ACC112 (cell line): ENCODE measurements around the gene SH3BP1.
A peak's percentile ranks its signal among the peaks of the same experiment; 100 is the strongest.
"Not testable (repeated sequence)": the region's sequence is repeated elsewhere in the genome, so short reads cannot be mapped to it uniquely, and the experiment has no call there.

Experiments used
- H2AFZ ChIP-seq: fragments of 200-600 bp; sonication (generic); one replicate; pipeline ENCODE4 v1.6.0; 2017; ENCODE audit warnings: antibody characterized with exemption, low read length; ENCODE audit not compliant: unreplicated experiment
- H3K27ac ChIP-seq: fragments of 200-600 bp; sonication (generic); 2 replicates; pipeline ENCODE4 v1.5.1; 2014; ENCODE audit warnings: low read depth, mild to moderate bottlenecking, antibody characterized with exemption, low read length, moderate library complexity
- H3K27me3 ChIP-seq: fragments of 200-600 bp; sonication (generic); 2 replicates; pipeline ENCODE4 v1.6.1; 2014; ENCODE audit warnings: mild to moderate bottlenecking, antibody characterized with exemption, low read length, moderate library complexity, mixed read lengths; ENCODE audit not compliant: insufficient read depth
- H3K36me3 ChIP-seq: fragments of 200-600 bp; sonication (generic); 2 replicates; pipeline ENCODE4 v1.6.1; 2016; ENCODE audit warnings: mild to moderate bottlenecking, antibody characterized with exemption, low read length, moderate library complexity, mixed read lengths; ENCODE audit not compliant: insufficient read depth
- H3K4me1 ChIP-seq: fragments of 200-600 bp; sonication (generic); one replicate; pipeline ENCODE4 v1.6.1; 2016; ENCODE audit warnings: low read length, mixed read lengths; ENCODE audit not compliant: insufficient read depth, unreplicated experiment, control insufficient read depth
- H3K4me3 ChIP-seq: fragments of 200-600 bp; sonication (generic); 2 replicates; pipeline ENCODE4 v1.5.1; 2014; ENCODE audit warnings: mild to moderate bottlenecking, low read depth, low read length
- H3K79me2 ChIP-seq: fragments of 200-600 bp; sonication (generic); one replicate; pipeline ENCODE4 v1.6.0; 2016; ENCODE audit warnings: low read length; ENCODE audit not compliant: control insufficient read depth, unreplicated experiment, insufficient read depth

SH3BP1 gene, protein sequence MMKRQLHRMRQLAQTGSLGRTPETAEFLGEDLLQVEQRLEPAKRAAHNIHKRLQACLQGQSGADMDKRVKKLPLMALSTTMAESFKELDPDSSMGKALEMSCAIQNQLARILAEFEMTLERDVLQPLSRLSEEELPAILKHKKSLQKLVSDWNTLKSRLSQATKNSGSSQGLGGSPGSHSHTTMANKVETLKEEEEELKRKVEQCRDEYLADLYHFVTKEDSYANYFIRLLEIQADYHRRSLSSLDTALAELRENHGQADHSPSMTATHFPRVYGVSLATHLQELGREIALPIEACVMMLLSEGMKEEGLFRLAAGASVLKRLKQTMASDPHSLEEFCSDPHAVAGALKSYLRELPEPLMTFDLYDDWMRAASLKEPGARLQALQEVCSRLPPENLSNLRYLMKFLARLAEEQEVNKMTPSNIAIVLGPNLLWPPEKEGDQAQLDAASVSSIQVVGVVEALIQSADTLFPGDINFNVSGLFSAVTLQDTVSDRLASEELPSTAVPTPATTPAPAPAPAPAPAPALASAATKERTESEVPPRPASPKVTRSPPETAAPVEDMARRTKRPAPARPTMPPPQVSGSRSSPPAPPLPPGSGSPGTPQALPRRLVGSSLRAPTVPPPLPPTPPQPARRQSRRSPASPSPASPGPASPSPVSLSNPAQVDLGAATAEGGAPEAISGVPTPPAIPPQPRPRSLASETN

DNA sequence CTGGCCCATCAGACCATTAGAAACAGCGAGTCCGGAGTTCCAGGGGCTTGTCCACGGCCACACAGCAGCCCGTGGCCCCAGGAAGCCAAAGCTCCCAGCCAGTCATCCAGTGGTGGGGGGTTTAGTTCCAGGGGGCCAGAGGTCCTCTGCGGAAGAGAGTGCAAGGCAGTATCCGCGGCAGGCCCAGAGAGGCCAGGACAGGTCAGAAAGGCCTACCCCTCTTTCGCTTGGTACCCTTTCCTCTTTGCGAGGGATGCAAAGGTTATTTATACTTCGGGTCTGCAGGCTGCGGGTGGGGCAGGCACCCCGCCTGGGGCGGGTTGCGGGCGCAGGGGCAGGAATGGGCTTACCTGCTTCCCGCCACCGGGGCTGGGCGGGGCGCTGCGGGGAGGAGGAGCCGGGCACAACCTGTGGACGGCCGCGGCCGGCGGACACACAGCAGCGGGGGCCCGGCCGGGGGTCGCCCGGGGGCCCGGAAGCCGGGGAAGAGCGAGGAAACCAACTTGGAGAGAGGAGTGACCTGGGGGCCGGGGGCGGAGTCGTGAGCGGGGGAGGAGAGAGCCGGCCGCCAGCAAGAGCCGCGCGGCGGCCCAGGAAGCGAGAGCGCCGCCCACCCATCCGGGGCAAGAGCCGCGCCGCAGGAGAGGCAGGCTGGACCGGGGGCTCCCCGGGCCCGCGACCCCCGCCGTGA lies at the start of gene SH3BP1:
Gene SH3BP1, plus strand, starts transcription at position 600 of the 691 bp plus-strand sequence. CDS start 119 bp downstream, outside the sequence.
- H3K4me3 ChIP-seq = peak within 1 kb of the TSS; percentile 81

DNA sequence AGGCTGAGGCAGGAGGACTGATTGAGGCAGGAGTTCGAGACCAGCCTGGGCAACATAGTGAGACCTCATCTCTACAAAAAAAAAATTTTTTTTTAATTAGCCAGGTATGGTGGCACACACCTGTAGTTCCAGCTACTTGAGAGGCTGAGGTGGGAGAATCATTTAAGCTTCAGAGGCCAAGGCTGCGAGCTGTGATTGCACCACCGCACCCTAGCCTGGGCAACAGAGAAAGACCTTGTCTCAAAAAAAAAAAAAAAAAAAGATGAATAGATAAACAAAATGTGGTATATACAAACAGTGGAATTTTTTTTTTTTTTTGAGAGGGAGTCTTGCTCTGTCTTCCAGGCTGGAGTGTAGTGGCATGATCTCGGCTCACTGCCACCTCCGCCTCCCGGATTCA lies 48.4 kb upstream of the SH3BP1 start:
- H2AFZ ChIP-seq, H3K79me2 ChIP-seq, H3K4me1 ChIP-seq: not testable (repeated sequence)

More for the DNA sequence above, at the start of gene SH3BP1:
- Histone ChIP-seq H2AFZ (peak within 1 kb of the TSS; percentile 60), H3K4me1 (peaks cover 17% of the 10 kb centered on the region), H3K36me3 (no peaks in the 10 kb centered on the region), H3K27me3 (no peaks in the 10 kb centered on the region), H3K27ac (no peak within 1 kb of the TSS), H3K79me2 (no peaks in the 10 kb centered on the region)

DNA sequence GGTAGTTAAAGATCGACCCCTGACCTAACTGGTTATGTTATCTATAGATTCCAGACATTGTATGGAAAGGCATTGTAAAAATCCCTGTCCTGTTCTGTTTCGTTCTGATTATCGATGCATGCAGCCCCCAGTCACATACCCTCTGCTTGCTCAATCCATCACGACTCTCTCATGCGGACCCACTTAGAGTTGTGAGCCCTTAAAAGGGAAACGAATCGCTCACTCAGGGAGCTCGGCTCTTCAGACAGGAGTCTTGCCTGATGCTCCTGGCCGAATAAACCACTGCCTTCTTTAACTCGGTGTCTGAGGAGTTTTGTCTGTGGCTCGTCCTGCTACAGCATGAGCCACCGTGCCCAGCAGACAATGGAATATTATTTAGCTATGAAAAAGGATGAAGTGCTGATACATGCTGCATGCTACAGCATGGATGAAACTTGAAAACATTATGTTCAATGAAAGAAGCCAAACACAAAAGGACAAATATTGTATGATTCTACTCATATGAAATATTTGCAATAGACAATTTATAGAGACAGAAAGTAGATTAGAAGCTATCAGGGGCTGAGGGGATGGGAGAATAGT lies 47.6 kb upstream of the SH3BP1 start:
- Histone ChIP-seq H3K79me2 (no peaks in the 10 kb centered on the region), H2AFZ (no peak overlapping the region), H3K36me3 (no peaks in the 10 kb centered on the region), H3K27ac (no peak overlapping the region), H3K27me3 (no peaks in the 10 kb centered on the region), H3K4me1 (no peaks in the 10 kb centered on the region), H3K4me3 (no peak overlapping the region)

More for the DNA sequence above, 48.4 kb upstream of the SH3BP1 start:
- H3K27ac ChIP-seq, H3K27me3 ChIP-seq, H3K36me3 ChIP-seq, H3K4me3 ChIP-seq: not testable (repeated sequence)

DNA sequence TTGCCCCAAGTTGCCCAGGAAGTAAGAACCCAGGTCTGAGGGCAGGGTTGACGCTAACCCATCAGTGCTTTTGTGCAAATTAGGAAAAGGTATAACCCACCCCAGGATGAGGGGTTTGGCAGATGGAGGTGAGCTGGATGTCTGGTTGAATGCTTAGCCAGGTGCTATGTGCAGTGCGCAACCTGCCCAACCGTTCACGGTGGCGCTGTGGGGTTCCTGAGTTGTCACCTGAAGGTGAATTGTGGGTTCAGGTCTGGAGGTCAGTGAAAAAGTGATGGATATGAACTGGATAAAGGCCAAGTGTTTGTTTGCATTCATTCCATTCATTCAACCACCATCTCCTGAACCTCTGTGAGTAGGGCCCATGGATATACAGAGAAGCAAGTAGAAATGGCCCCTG lies 45.2 kb upstream of the SH3BP1 start:
- no peaks in the 10 kb centered on the region for H3K79me2 ChIP-seq
- H3K4me3 ChIP-seq = no peak overlapping the region
- no peaks in the 10 kb centered on the region for H3K27me3 ChIP-seq
- no peaks in the 10 kb centered on the region for H3K36me3 ChIP-seq
- H3K27ac ChIP-seq = no peak overlapping the region
- no peak overlapping the region for H2AFZ ChIP-seq
- no peaks in the 10 kb centered on the region for H3K4me1 ChIP-seq

DNA sequence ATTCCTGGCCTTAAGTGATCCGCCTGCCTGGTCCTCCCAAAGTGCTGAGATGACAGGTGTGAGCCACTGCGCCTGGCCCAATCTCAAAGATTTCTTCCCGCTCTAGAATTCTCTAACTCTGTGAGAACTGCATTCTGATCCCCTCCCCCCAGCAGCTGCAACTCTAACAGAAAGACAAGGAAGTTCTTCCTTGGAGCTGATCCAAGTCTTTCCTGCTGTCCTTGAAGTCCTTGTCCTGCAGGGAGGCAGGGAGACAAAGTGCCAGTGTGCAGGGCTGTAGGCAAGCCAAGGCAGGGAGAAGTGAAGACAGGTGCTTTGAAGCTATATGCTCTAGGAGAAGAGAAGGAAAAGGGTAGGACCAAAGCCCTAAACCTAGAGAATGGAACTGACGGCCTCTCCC lies 40.3 kb upstream of the SH3BP1 start:
- no peaks in the 10 kb centered on the region for H3K79me2 ChIP-seq
- H3K4me3 ChIP-seq = no peak overlapping the region
- no peak overlapping the region for H2AFZ ChIP-seq
- H3K27me3 ChIP-seq = no peaks in the 10 kb centered on the region
- no peaks in the 10 kb centered on the region for H3K4me1 ChIP-seq
- no peaks in the 10 kb centered on the region for H3K36me3 ChIP-seq
- H3K27ac ChIP-seq = no peak overlapping the region

DNA sequence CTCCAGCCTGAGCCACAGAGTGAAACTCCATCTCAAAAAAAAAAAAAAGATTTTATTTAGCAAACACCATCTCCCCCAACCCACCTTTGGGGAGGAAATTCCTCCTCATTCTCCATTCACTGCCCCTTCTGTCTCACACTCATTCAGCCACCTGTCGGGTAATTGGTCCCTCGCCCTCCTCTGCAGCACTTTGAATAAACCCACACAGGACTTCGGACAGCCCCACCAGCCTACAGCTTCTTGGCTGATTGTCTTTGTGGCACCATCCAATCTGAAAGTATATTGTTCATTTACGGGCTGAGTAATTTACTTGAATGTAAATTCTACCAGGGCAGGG lies 38.3 kb upstream of the SH3BP1 start:
- no peaks in the 10 kb centered on the region for H3K27me3 ChIP-seq
- H3K4me3 ChIP-seq = no peak overlapping the region
- H3K4me1 ChIP-seq = no peaks in the 10 kb centered on the region
- H3K27ac ChIP-seq = no peak overlapping the region
- no peaks in the 10 kb centered on the region for H3K79me2 ChIP-seq
- H3K36me3 ChIP-seq = no peaks in the 10 kb centered on the region
- peak overlapping the region; percentile 32 for H2AFZ ChIP-seq

DNA sequence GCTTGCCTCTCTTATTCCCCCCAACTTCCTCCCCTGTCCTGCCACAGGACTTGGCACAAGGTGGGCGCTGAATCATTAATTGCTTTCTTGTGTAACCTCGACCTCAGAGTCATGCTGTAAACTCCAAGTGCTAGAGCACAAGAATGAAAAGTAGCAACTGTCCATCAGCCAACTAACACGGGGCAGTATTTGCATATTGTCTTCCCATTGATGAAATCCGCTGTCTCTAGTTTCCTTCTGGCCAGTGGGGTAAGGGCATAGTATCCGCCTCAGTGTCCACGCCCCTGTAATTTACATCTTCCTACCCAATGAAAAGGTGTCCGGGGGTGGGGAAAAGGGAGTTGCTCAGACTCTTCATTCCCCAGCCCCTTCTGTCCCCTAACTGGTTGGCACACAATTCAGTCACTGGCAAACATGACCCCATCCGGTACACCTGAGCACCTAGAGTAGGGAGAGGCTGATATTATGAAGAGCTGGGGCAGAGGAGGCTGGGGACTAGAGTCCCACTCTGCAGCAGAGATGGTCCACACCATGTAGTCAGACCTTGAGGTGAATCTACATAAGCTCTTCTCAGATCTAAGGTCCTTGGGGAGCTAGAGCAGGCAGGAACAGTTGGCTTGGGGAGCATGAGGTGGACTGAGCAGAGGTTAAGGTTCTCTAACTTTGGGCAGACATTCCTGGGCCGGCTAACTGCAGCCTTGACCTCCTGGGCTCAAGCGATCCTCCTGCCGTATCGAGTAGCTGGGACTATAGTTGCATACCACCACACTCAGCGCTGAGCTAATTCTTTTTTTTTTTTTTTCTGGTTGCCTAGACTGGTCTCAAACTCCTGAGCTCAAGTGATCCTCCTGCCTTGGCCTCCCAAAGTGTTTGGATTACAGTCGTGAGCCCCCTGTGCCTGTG lies 37.7 kb upstream of the SH3BP1 start:
- no peak overlapping the region for H3K4me3 ChIP-seq
- peak overlapping the region; percentile 32 for H2AFZ ChIP-seq
- H3K27ac ChIP-seq = no peak overlapping the region
- H3K27me3 ChIP-seq = no peaks in the 10 kb centered on the region
- H3K36me3 ChIP-seq = no peaks in the 10 kb centered on the region
- H3K79me2 ChIP-seq = no peaks in the 10 kb centered on the region
- H3K4me1 ChIP-seq = no peaks in the 10 kb centered on the region

DNA sequence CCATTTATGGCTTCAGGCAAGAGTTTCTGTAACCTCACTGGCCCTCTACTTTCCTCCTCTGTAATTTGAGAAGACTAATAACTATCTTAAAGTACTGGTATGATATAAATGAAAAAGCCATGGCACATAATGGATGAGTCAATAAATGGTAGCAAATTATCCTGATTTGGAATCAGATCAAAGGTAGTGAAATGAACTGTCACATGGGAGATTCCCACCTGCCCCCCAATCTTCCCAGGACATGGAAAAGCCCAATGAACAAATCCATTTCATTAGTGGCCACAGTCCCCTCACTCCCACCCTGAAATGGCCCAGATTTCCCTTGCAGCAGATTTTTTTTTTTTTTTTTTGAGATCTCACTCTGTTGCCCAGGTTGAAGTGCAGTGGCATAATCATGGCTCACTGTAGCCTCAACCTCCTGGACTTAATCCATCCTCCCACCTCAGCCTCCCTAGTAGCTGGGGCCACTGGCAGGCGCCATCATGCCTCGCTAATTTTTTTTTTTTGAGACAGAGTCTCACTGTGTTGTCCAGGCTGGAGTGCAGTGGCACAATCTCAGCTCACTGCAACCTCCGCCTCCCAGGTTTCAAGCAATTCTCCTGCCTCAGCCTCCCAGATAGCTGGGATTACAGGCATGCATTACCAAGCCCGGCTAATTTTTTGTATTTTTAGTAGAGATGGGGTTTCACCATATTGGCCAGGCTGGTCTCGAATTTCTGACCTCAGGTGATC lies 36.8 kb upstream of the SH3BP1 start:
- not testable (repeated sequence) for H3K79me2 ChIP-seq, H3K4me1 ChIP-seq

DNA sequence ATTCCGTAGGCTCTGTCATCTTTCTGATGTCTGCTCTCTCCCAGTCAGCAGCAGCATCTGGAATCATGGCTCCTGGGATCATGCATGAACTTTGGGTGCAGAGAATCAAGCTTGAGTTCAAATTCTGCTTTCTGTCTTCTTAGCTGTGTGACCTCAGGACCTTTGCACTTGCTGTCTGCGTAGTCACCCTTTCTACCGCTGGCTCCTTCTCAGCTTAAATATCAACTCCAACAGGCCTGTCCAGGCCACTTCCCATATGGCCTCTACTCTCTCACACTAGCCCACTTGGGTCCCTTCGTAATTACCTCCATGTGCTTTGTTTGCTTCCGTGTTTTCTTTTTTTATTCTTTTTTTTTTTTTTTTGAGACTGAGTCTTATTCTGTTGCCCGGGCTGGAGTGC lies 35.4 kb upstream of the SH3BP1 start:
- H2AFZ ChIP-seq = no peak overlapping the region
- H3K27ac ChIP-seq = no peak overlapping the region
- no peaks in the 10 kb centered on the region for H3K27me3 ChIP-seq
- no peak overlapping the region for H3K4me3 ChIP-seq
- H3K4me1 ChIP-seq = no peaks in the 10 kb centered on the region
- no peaks in the 10 kb centered on the region for H3K79me2 ChIP-seq
- H3K36me3 ChIP-seq = no peaks in the 10 kb centered on the region

More for the DNA sequence above, 36.8 kb upstream of the SH3BP1 start:
- not testable (repeated sequence) for H3K4me3 ChIP-seq, H3K36me3 ChIP-seq, H2AFZ ChIP-seq, H3K27ac ChIP-seq, H3K27me3 ChIP-seq
